ENCODE results near the gene TSPYL1.

Gene TSPYL1

GRCh38 chr6:116301104-116301503 lies 21.4 kb upstream of the TSPYL1 start:
- Histone ChIP-seq H3K9me3 (ENCODE audit: control insufficient read depth, insufficient read depth, low read depth, low read length) (no peaks in the 10 kb centered on the region), H3K4me1 (ENCODE audit: control insufficient read depth, insufficient read depth, low read length) (no peaks in the 10 kb centered on the region), H3K27ac (ENCODE audit: extremely low read depth, low read depth, low read length) (no peak overlapping the region), H3K4me3 (ENCODE audit: low read depth, low read length) (no peak overlapping the region), H3K36me3 (ENCODE audit: control insufficient read depth in 2 of 2, insufficient read depth in 1 of 2, low read length in 2 of 2) (no peaks in the 10 kb centered on the region)
- TF ChIP-seq ZFP41 (tag by site-specific recombination; IDR thresholded peaks at IDR 0.05; ENCODE audit: borderline replicate concordance) (no peak), ZNF140 (tag by site-specific recombination; IDR thresholded peaks at IDR 0.05) (no peak), ZNF776 (tag by site-specific recombination; IDR thresholded peaks at IDR 0.05; ENCODE audit: borderline replicate concordance) (no peak), ZNF391 (tag by site-specific recombination; IDR thresholded peaks at IDR 0.05; ENCODE audit: borderline replicate concordance, low read depth) (no peak), OVOL3 (tag by site-specific recombination; IDR thresholded peaks at IDR 0.05) (no peak), ZNF654 (tag by site-specific recombination; IDR thresholded peaks at IDR 0.05; ENCODE audit: low read depth) (no peak), ZBTB20 (tag by site-specific recombination; IDR thresholded peaks at IDR 0.05) (no peak), YY2 (tag by site-specific recombination; IDR thresholded peaks at IDR 0.05) (no peak), ZNF544 (tag by site-specific recombination; IDR thresholded peaks at IDR 0.05) (no peak), GLI4 (tag by site-specific recombination; IDR thresholded peaks at IDR 0.05) (no peak), ZNF585B (tag by site-specific recombination; IDR thresholded peaks at IDR 0.05) (no peak)
- POLR2A ChIA-PET: no interaction called here
- CTCF ChIA-PET: interaction anchor here (1.0 kb wide), 1 partner anchor 13 kb away, joined by 4 read pairs; no protein-coding TSS in a partner anchor

GRCh38 chr6:116300566-116300965 lies 20.8 kb upstream of the TSPYL1 start:
- TF ChIP-seq MYNN (tag by site-specific recombination; IDR thresholded peaks at IDR 0.05; ENCODE audit: borderline replicate concordance) (no peak), HOXC10 (CRISPR knock-in tag; IDR thresholded peaks at IDR 0.05) (no peak)
- Histone ChIP-seq H3K4me1 (ENCODE audit: control insufficient read depth, insufficient read depth, low read length) (no peaks in the 10 kb centered on the region), H3K27ac (ENCODE audit: extremely low read depth, low read depth, low read length) (no peak overlapping the region), H3K36me3 (ENCODE audit: control insufficient read depth in 2 of 2, insufficient read depth in 1 of 2, low read length in 2 of 2) (no peaks in the 10 kb centered on the region), H3K9me3 (ENCODE audit: control insufficient read depth, insufficient read depth, low read depth, low read length) (no peaks in the 10 kb centered on the region), H3K4me3 (ENCODE audit: low read depth, low read length) (no peak overlapping the region)
- POLR2A ChIA-PET: no interaction called here
- CTCF ChIA-PET: interaction anchor here (1.0 kb wide), 1 partner anchor 13 kb away, joined by 4 read pairs; no protein-coding TSS in a partner anchor

- CTCF ChIA-PET: interaction anchor here (0.5 to 2.0 kb wide), 5 partner anchors 11 to 868 kb away, joined by 3 to 12 read pairs (median 3); no protein-coding TSS in a partner anchor
- POLR2A ChIA-PET: interaction anchor here (0.5 kb wide), 1 partner anchor 273 kb away, joined by 3 read pairs; no protein-coding TSS in a partner anchor
These were observed 19.2 kb upstream of the TSPYL1 start for GRCh38 chr6:116298973-116299372.

GRCh38 chr6:116298273-116298672 lies 18.5 kb upstream of the TSPYL1 start:
- Histone ChIP-seq H3K36me3 (ENCODE audit: control insufficient read depth in 2 of 2, insufficient read depth in 1 of 2, low read length in 2 of 2) (no peaks in the 10 kb centered on the region), H3K4me1 (ENCODE audit: control insufficient read depth, insufficient read depth, low read length) (no peaks in the 10 kb centered on the region), H3K4me3 (ENCODE audit: low read depth, low read length) (no peak overlapping the region), H3K9me3 (ENCODE audit: control insufficient read depth, insufficient read depth, low read depth, low read length) (no peaks in the 10 kb centered on the region), H3K27ac (ENCODE audit: extremely low read depth, low read depth, low read length) (no peak overlapping the region)
- ChIA-PET POLR2A (no interaction called here), CTCF (interaction anchor here (0.6 to 2.0 kb wide), 3 partner anchors 10 to 869 kb away, joined by 3 to 12 read pairs (median 3); no protein-coding TSS in a partner anchor)
- 0 out of 2 replicates have a peak, but pooled peaks have one; percentile 24 for TF ChIP-seq ZNF280D (tag by site-specific recombination; IDR thresholded peaks at IDR 0.05)
- peak; percentile 89 for TF ChIP-seq SETDB1 (IDR thresholded peaks at IDR 0.05; ENCODE audit: insufficient read length, low read length)
- no peak for TF ChIP-seq ZNF776 (tag by site-specific recombination; IDR thresholded peaks at IDR 0.05; ENCODE audit: borderline replicate concordance)
- no peak for TF ChIP-seq ZNF202 (tag by site-specific recombination; IDR thresholded peaks at IDR 0.05; ENCODE audit: borderline replicate concordance)

More at GRCh38 chr6:116298973-116299372, 19.2 kb upstream of the TSPYL1 start:
- TF ChIP-seq MYNN (tag by site-specific recombination; IDR thresholded peaks at IDR 0.05; ENCODE audit: borderline replicate concordance): no peak
- Histone ChIP-seq H3K36me3 (ENCODE audit: control insufficient read depth in 2 of 2, insufficient read depth in 1 of 2, low read length in 2 of 2) (no peaks in the 10 kb centered on the region), H3K4me3 (ENCODE audit: low read depth, low read length) (no peak overlapping the region), H3K27ac (ENCODE audit: extremely low read depth, low read depth, low read length) (no peak overlapping the region), H3K4me1 (ENCODE audit: control insufficient read depth, insufficient read depth, low read length) (no peaks in the 10 kb centered on the region), H3K9me3 (ENCODE audit: control insufficient read depth, insufficient read depth, low read depth, low read length) (no peaks in the 10 kb centered on the region)

All from HEK293 (cell line).